H1 (cell line): ENCODE results near the gene ZMYND15. TPM values are rescaled to one million over a fixed set of nuclear protein-coding genes. Genes with fewer than 3 reads are reported as not detected.

Experiments
- CTCF ChIA-PET: fragments of 300-600 bp; sonication (Branson Sonifier 250); formaldehyde crosslinking; loops from one replicate; lab custom pipeline; 2021; ENCODE audit not compliant: partially characterized antibody; lab: Charles Lee
- POLR2A ChIA-PET: fragments of 300-600 bp; sonication (Branson Sonifier 250); formaldehyde crosslinking; loops from one replicate; lab custom pipeline; 2021; ENCODE audit warnings: inconsistent platforms; ENCODE audit not compliant: partially characterized antibody; lab: Charles Lee
- DNase-seq, 2 experiments: peaks; one replicate each; pipeline versions ENCODE4 v3.0.0 to v3.0.0-alpha.2; 2010 to 2022; ENCODE audit warnings: low spot score in 2 of 2, low read depth in 1 of 2, mixed read lengths in 1 of 2
- FAIRE-seq: peaks from 2 replicates; lab custom pipeline; 2011; peaks lifted over from hg19 to GRCh38; lab: Jason Lieb, UNC
- H2AFZ ChIP-seq: 2 replicates; pipeline ENCODE4 v1.8.1; 2012; ENCODE audit warnings: low read length, inconsistent platforms
- H2AK5ac ChIP-seq: 2 replicates; pipeline ENCODE4 v1.6.1; 2013; ENCODE audit warnings: low read depth, low read length
- H2BK120ac ChIP-seq: replicated peaks from 2 replicates; pipeline ENCODE3; 2013; ENCODE audit warnings: low read depth, low read length, inconsistent platforms
- H2BK12ac ChIP-seq: 2 replicates; pipeline ENCODE4 v1.6.1; 2013; ENCODE audit warnings: low read depth, low read length
- H2BK15ac ChIP-seq: 2 replicates; pipeline ENCODE4 v1.6.1; 2013; ENCODE audit warnings: low read length
- H2BK20ac ChIP-seq: 2 replicates; pipeline ENCODE4 v1.6.1; 2013; ENCODE audit warnings: low read length
- H2BK5ac ChIP-seq: 2 replicates; pipeline ENCODE4 v1.6.1; 2013; ENCODE audit warnings: low read depth, low read length
- H3K14ac ChIP-seq: 2 replicates; pipeline ENCODE4 v1.6.1; 2013; ENCODE audit warnings: inconsistent platforms; ENCODE audit not compliant: insufficient read length
- H3K18ac ChIP-seq: 2 replicates; pipeline ENCODE4 v1.6.1; 2013; ENCODE audit warnings: low read length; ENCODE audit errors: extremely low read depth
- H3K23ac ChIP-seq: 2 replicates; pipeline ENCODE4 v1.6.1; 2013; ENCODE audit warnings: inconsistent platforms; ENCODE audit not compliant: insufficient read length
- H3K23me2 ChIP-seq: 2 replicates; pipeline ENCODE4 v1.6.1; 2013; ENCODE audit warnings: low read depth, low read length
- H3K27ac ChIP-seq: 2 replicates; pipeline ENCODE4 v1.6.1; 2011; ENCODE audit warnings: low read depth, low read length, inconsistent platforms
- H3K27me3 ChIP-seq, 4 experiments: replicated peaks in 1 of 4; 1 replicate in 1 of 4; 2 replicates in 3 of 4; pipeline versions ENCODE4 v1.6.1 to v1.8.1; 2011 to 2013; ENCODE audit warnings: low read length in 3 of 4, mild to moderate bottlenecking in 3 of 4, inconsistent platforms in 2 of 4, mixed read lengths in 2 of 4, moderate library complexity in 1 of 4; ENCODE audit not compliant: control insufficient read depth in 3 of 4, insufficient read depth in 3 of 4; ENCODE audit errors: extremely low read depth in 1 of 4
- H3K36me3 ChIP-seq, 4 experiments: 2 replicates each; pipeline versions ENCODE4 v1.6.1 to v1.8.1; 2011 to 2013; ENCODE audit warnings: mild to moderate bottlenecking in 4 of 4, low read length in 3 of 4, moderate library complexity in 2 of 4, control low read depth in 1 of 4, inconsistent platforms in 1 of 4; ENCODE audit not compliant: insufficient read depth in 4 of 4, control insufficient read depth in 2 of 4
- H3K4ac ChIP-seq: replicated peaks from 2 replicates; pipeline ENCODE3; 2013; ENCODE audit warnings: low read length, low read depth, mixed read lengths, inconsistent platforms; ENCODE audit not compliant: insufficient read length
- H3K4me1 ChIP-seq, 4 experiments: replicated peaks in 1 of 4; 1 replicate in 1 of 4; 2 replicates in 3 of 4; pipeline versions ENCODE4 v1.6.1 to v1.8.1; 2011 to 2013; ENCODE audit warnings: low read length in 3 of 4, inconsistent platforms in 2 of 4, mixed read lengths in 1 of 4; ENCODE audit not compliant: insufficient read depth in 4 of 4, control insufficient read depth in 3 of 4
- H3K4me2 ChIP-seq, 2 experiments: 2 replicates each; pipeline versions ENCODE4 v1.6.1 to v1.8.1; 2011 to 2013; ENCODE audit warnings: low read depth in 2 of 2, low read length in 2 of 2, control low read depth in 1 of 2, inconsistent platforms in 1 of 2, mild to moderate bottlenecking in 1 of 2; ENCODE audit not compliant: insufficient read depth in 1 of 2
- H3K4me3 ChIP-seq, 4 experiments: fragments of 200-600, 300-600 bp in 1 of 4; sonication (generic), shearing (Covaris generic), sonication (Bioruptor Twin) in 1 of 4; 2 replicates each; pipeline versions ENCODE4 v1.5.1 to v1.8.1; 2011 to 2016; ENCODE audit warnings: low read length in 4 of 4, low read depth in 3 of 4, control low read depth in 2 of 4, inconsistent platforms in 2 of 4, mild to moderate bottlenecking in 2 of 4, mixed read lengths in 1 of 4, moderate library complexity in 1 of 4; ENCODE audit not compliant: insufficient read depth in 2 of 4; ENCODE audit errors: extremely low read depth in 1 of 4
- H3K56ac ChIP-seq: replicated peaks from 2 replicates; pipeline ENCODE3; 2013; ENCODE audit warnings: low read depth, mild to moderate bottlenecking, mixed read lengths, low read length, inconsistent platforms; ENCODE audit not compliant: insufficient read length
- H3K79me1 ChIP-seq: 2 replicates; pipeline ENCODE4 v1.6.1; 2013; ENCODE audit warnings: low read depth, low read length, control low read depth
- H3K79me2 ChIP-seq, 2 experiments: 2 replicates each; pipeline versions ENCODE4 v1.6.1 to v1.8.1; 2012 to 2013; ENCODE audit warnings: low read length in 2 of 2, mild to moderate bottlenecking in 2 of 2, inconsistent platforms in 1 of 2; ENCODE audit not compliant: insufficient read depth in 2 of 2, control insufficient read depth in 1 of 2
- H3K9ac ChIP-seq, 4 experiments: replicated peaks in 1 of 4; 1 replicate in 1 of 4; 2 replicates in 3 of 4; pipeline versions ENCODE4 v1.6.1 to v1.8.1; 2011 to 2013; ENCODE audit warnings: low read depth in 3 of 4, low read length in 3 of 4, control low read depth in 2 of 4, mild to moderate bottlenecking in 2 of 4, moderate library complexity in 2 of 4, inconsistent platforms in 1 of 4; ENCODE audit errors: extremely low read depth in 1 of 4
- H3K9me3 ChIP-seq, 2 experiments: 2 replicates each; pipeline versions ENCODE4 v1.6.1 to v1.8.1; 2012 to 2013; ENCODE audit warnings: mild to moderate bottlenecking in 2 of 2, moderate library complexity in 2 of 2, control low read depth in 1 of 2, inconsistent platforms in 1 of 2, low read depth in 1 of 2, low read length in 1 of 2, mixed read lengths in 1 of 2; ENCODE audit not compliant: insufficient read depth in 2 of 2
- H4K20me1 ChIP-seq, 2 experiments: replicated peaks in 1 of 2; 2 replicates each; pipeline versions ENCODE3 to v1.8.1; 2011 to 2013; ENCODE audit warnings: inconsistent platforms in 2 of 2, low read length in 2 of 2, mild to moderate bottlenecking in 1 of 2; ENCODE audit not compliant: insufficient read depth in 2 of 2, control insufficient read depth in 1 of 2
- H4K5ac ChIP-seq: 2 replicates; pipeline ENCODE4 v1.6.1; 2013; ENCODE audit warnings: low read length, low read depth, mixed read lengths, inconsistent platforms; ENCODE audit not compliant: insufficient read length
- H4K8ac ChIP-seq: 2 replicates; pipeline ENCODE4 v1.8.0; 2013; ENCODE audit warnings: mild to moderate bottlenecking, moderate library complexity, low read length, inconsistent platforms; ENCODE audit not compliant: insufficient read depth; ENCODE audit errors: extremely low read depth
- H4K91ac ChIP-seq: replicated peaks from 2 replicates; pipeline ENCODE3; 2013; ENCODE audit warnings: low read length, mixed read lengths, inconsistent platforms; ENCODE audit not compliant: insufficient read length
- BACH1 ChIP-seq: IDR thresholded peaks from 2 replicates; pipeline ENCODE4 v1.6.1; 2012; ENCODE audit warnings: low read length, improper control_type of control experiment
- CEBPB ChIP-seq: IDR thresholded peaks from 2 replicates; pipeline ENCODE4 v1.6.1; 2012; ENCODE audit warnings: low read depth, low read length
- CHD1 ChIP-seq: IDR thresholded peaks from 2 replicates; pipeline ENCODE4 v1.6.1; 2012; ENCODE audit warnings: low read depth, low read length, improper control_type of control experiment
- CTBP2 ChIP-seq: IDR thresholded peaks from 2 replicates; pipeline ENCODE4 v1.7.0; 2011; ENCODE audit warnings: borderline replicate concordance, mild to moderate bottlenecking, moderate library complexity, mixed read lengths, low read length; ENCODE audit not compliant: insufficient read depth, insufficient read length
- E2F6 ChIP-seq: IDR thresholded peaks from 2 replicates; pipeline ENCODE4 v1.6.1; 2012; ENCODE audit warnings: inconsistent platforms
- EP300 ChIP-seq, 2 experiments: IDR thresholded peaks; 1 replicate in 1 of 2; 2 replicates in 1 of 2; pipeline ENCODE4 v1.6.1; 2011 to 2012; ENCODE audit warnings: low read depth in 2 of 2, low read length in 2 of 2, mild to moderate bottlenecking in 2 of 2, borderline replicate concordance in 1 of 2, inconsistent platforms in 1 of 2, moderate library complexity in 1 of 2
- GTF2F1 ChIP-seq: IDR thresholded peaks from 2 replicates; pipeline ENCODE4 v1.6.1; 2012; ENCODE audit warnings: low read depth, low read length, improper control_type of control experiment, borderline replicate concordance
- JUN ChIP-seq: IDR thresholded peaks from 2 replicates; pipeline ENCODE4 v1.6.1; 2011; ENCODE audit warnings: low read depth, mild to moderate bottlenecking, improper control_type of control experiment, low read length
- POLR2A ChIP-seq, 2 experiments: IDR thresholded peaks; 1 replicate in 1 of 2; 2 replicates in 1 of 2; pipeline ENCODE4 v1.6.1; 2011; ENCODE audit warnings: low read depth in 2 of 2, low read length in 2 of 2, mild to moderate bottlenecking in 2 of 2; ENCODE audit errors: control extremely low read depth in 1 of 2
- POU5F1 ChIP-seq: IDR thresholded peaks from 2 replicates; pipeline ENCODE4 v1.6.1; 2011; ENCODE audit warnings: low read depth, mild to moderate bottlenecking, low read length, moderate library complexity
- SIN3A ChIP-seq, 2 experiments: IDR thresholded peaks in 1 of 2; conservative IDR thresholded peaks in 1 of 2; 2 replicates each; pipeline ENCODE4 v1.6.1; 2011 to 2012; ENCODE audit warnings: low read length in 2 of 2, improper control_type of control experiment in 1 of 2, low read depth in 1 of 2, mild to moderate bottlenecking in 1 of 2
- TBP ChIP-seq: IDR thresholded peaks from 2 replicates; pipeline ENCODE4 v1.6.1; 2011; ENCODE audit warnings: low read depth, low read length, improper control_type of control experiment
- WGBS, 2 experiments: shearing (Covaris generic) in 1 of 2; methylation state at CpG; one replicate each; pipeline versions ENCODE4 v1.1.6 to v1.1.7; 2013 to 2015; ENCODE audit warnings: low lambda C conversion rate in 2 of 2, mixed read lengths in 2 of 2, inconsistent platforms in 1 of 2, low coverage in 1 of 2, missing lambda C conversion rate in 1 of 2; ENCODE audit not compliant: insufficient replicate concordance in 2 of 2, insufficient coverage in 1 of 2, insufficient read length in 1 of 2; ENCODE audit errors: extremely low coverage in 1 of 2, missing lambda C conversion rate in 1 of 2; 5-methylcytosine and 5-hydroxymethylcytosine counted together
- polyA plus RNA-seq, 7 experiments: library from polyadenylated mRNA; depleted of rRNA in 3 of 7; stranded (reverse) in 5 of 7; unstranded in 2 of 7; fragments of >200 nt in 5 of 7; fragments of 200-250 nt in 2 of 7; gene quantifications; 1 replicate in 5 of 7; 2 replicates in 1 of 7; 4 replicates in 1 of 7; pipeline versions ENCODE4 v1.2.1 to v1.2.3, GENCODE V29; 2011 to 2013; ENCODE audit warnings: missing spikeins in 2 of 7, mixed read lengths in 2 of 7
- total RNA-seq: library from RNA; stranded (reverse); fragmentation: NEBNext Ultra II Directional; extraction: Animal tissue kit (Norgen Biotek cat#: 25700); gene quantifications from 2 replicates; pipeline ENCODE4 v1.2.1, GENCODE V29; 2021

Gene ZMYND15
- total and polyA plus RNA-seq, 2 of the 8 experiments (the other 6 are each of a cell fraction or from before 2014, with no cell fraction given), result 0.53 to 0.58 TPM

- no peak overlapping the region for H2BK20ac ChIP-seq
- WGBS, 2 experiments, result 86% methylated on average over 9 of the region's 9 CpGs; no CpG with 5 or more reads in 1 of the 2 experiments
- 0 out of 7 replicates have a peak, but pooled peaks cover 0 to 2% (median 0%) of the 10 kb centered on the region in 4 experiments for H3K27me3 ChIP-seq
- FAIRE-seq (no peak), DNase-seq (no peak)
- ChIA-PET POLR2A (interaction anchor here (0.7 to 1.6 kb wide), 3 partner anchors 31 to 122 kb away, joined by 3 to 4 read pairs (median 4); partner anchors contain the start of genes C17orf107 and MED11), CTCF (interaction anchor here (0.7 to 3.8 kb wide), 8 partner anchors 9 to 529 kb away, joined by 3 to 16 read pairs (median 4); partner anchors contain the start of genes CHRNE, GLTPD2 and VMO1)
- H3K23me2 ChIP-seq, result no peaks in the 10 kb centered on the region; the same call in 1 of the 2 replicates
- no peak overlapping the region for H3K4ac ChIP-seq
- H3K4me3 ChIP-seq, result no peak overlapping the region
- no peak overlapping the region for H2BK12ac ChIP-seq
- H3K23ac ChIP-seq, result no peak overlapping the region
- H2BK15ac ChIP-seq, result no peak overlapping the region
- no peaks in the 10 kb centered on the region for H3K79me2 ChIP-seq
- H2BK5ac ChIP-seq, result no peak overlapping the region
- H2BK120ac ChIP-seq, result no peak overlapping the region
- no peak overlapping the region for H4K91ac ChIP-seq
- no peak overlapping the region for H2AFZ ChIP-seq
- no peaks in the 10 kb centered on the region for H3K79me1 ChIP-seq
- no peak overlapping the region for H3K27ac ChIP-seq
- no peaks in the 10 kb centered on the region for H3K9me3 ChIP-seq
- H3K56ac ChIP-seq, result no peak overlapping the region
- no peak overlapping the region for H2AK5ac ChIP-seq
- H4K5ac ChIP-seq, result no peak overlapping the region
- H4K8ac ChIP-seq, result no peak overlapping the region
- no peak overlapping the region for H3K4me2 ChIP-seq
- no peak overlapping the region for H3K14ac ChIP-seq
- no peaks in the 10 kb centered on the region for H4K20me1 ChIP-seq
- H3K4me1 ChIP-seq, result no peaks in the 10 kb centered on the region
- no peak overlapping the region for H3K9ac ChIP-seq
- no peak overlapping the region for H3K18ac ChIP-seq
- H3K36me3 ChIP-seq, result no peaks in the 10 kb centered on the region
- TF ChIP-seq JUN, result no peak
- TF ChIP-seq POU5F1, result no peak
- TF ChIP-seq CHD1, result no peak
- no peak for TF ChIP-seq CTBP2
- no peak for TF ChIP-seq EP300 (IDR thresholded peaks at IDR 0.05; ENCODE audit: borderline replicate concordance in 1 of 2, low read depth in 2 of 2, low read length in 2 of 2)
- TF ChIP-seq SIN3A (conservative IDR thresholded peaks at IDR 0.05 in 1 of 2, IDR thresholded peaks at IDR 0.05 in 1 of 2; ENCODE audit: low read depth in 1 of 2, low read length in 2 of 2), result no peak
- TF ChIP-seq POLR2A (IDR thresholded peaks at IDR 0.05; ENCODE audit: control extremely low read depth in 1 of 2, low read depth in 2 of 2, low read length in 2 of 2), result no peak
- TF ChIP-seq BACH1, result no peak
- TF ChIP-seq CEBPB, result no peak
- TF ChIP-seq TBP, result no peak
- no peak for TF ChIP-seq GTF2F1
- no peak for TF ChIP-seq E2F6
These were observed 38.5 kb downstream of the ZMYND15 start for GRCh38 chr17:4777969-4778760.
